Right atrium auricular region (tissue), 2 donors: ENCODE data around the gene FMN2. TPM values are rescaled to one million over a fixed set of nuclear protein-coding genes. Genes with fewer than 3 reads are reported as not detected.

Source experiments
- DNase-seq: peaks from one replicate; pipeline ENCODE4 v3.0.0-alpha.2; 2019; ENCODE audit warnings: low spot score
- H3K27ac ChIP-seq, 2 donors: fragments of 200-600 bp; sonication (generic); 1 replicate in 1 of 2; 2 replicates in 1 of 2; pipeline ENCODE4 v1.5.1; 2016 to 2019
- H3K27me3 ChIP-seq, 2 donors: fragments of 200-600 bp; sonication (generic); one replicate each; pipeline versions ENCODE4 v1.5.1 to v1.6.0; 2017 to 2019
- H3K36me3 ChIP-seq: fragments of 200-600 bp; sonication (generic); one replicate; pipeline ENCODE4 v1.5.1; 2016
- H3K4me1 ChIP-seq, 2 donors: fragments of 200-600 bp; sonication (generic); one replicate each; pipeline versions ENCODE4 v1.5.1 to v1.6.0; 2017 to 2019
- H3K4me3 ChIP-seq, 2 donors: fragments of 200-600 bp; sonication (generic); 1 replicate in 1 of 2; 2 replicates in 1 of 2; pipeline ENCODE4 v1.5.1; 2017 to 2019; ENCODE audit warnings: mild to moderate bottlenecking in 1 of 2, moderate library complexity in 1 of 2
- H3K9me3 ChIP-seq, 2 donors: fragments of 200-600 bp; sonication (generic); one replicate each; pipeline ENCODE4 v1.5.1; 2019
- CTCF ChIP-seq, 2 donors: fragments of 200-600 bp; sonication (generic); IDR thresholded peaks; one replicate each; pipeline ENCODE4 v1.5.1; 2019; ENCODE audit warnings: antibody characterized with exemption in 2 of 2
- total RNA-seq, 2 donors: library from RNA; depleted of rRNA; stranded (reverse); fragments of >200 nt; gene quantifications; one replicate each; pipeline ENCODE4 v1.1.0, GENCODE V29; 2016

The FMN2 gene
- total RNA-seq, 2 donors from 2014 or later = 0.15 TPM; not detected in 1

- no peak for TF ChIP-seq CTCF (IDR thresholded peaks at IDR 0.05)
- H3K4me1 ChIP-seq = no peaks in the 10 kb centered on the region
These were observed 294.6 kb downstream of the FMN2 start for GRCh38 chr1:240385985-240386978.

GRCh38 chr1:240387051-240387450 is 295.4 kb downstream of the FMN2 start:
- H3K9me3 ChIP-seq = peaks cover 0 to 11% of the 10 kb centered on the region in 2 donors
- TF ChIP-seq CTCF (IDR thresholded peaks at IDR 0.05) = no peak
- H3K27ac ChIP-seq = no peak overlapping the region
- H3K27me3 ChIP-seq = no peaks in the 10 kb centered on the region
- H3K4me3 ChIP-seq = no peak overlapping the region
- no peak for DNase-seq
- H3K4me1 ChIP-seq = no peaks in the 10 kb centered on the region
- H3K36me3 ChIP-seq = no peaks in the 10 kb centered on the region

More at GRCh38 chr1:240385985-240386978, 294.6 kb downstream of the FMN2 start:
- Histone ChIP-seq H3K4me3 (no peak overlapping the region), H3K27ac (no peak overlapping the region), H3K36me3 (no peaks in the 10 kb centered on the region), H3K9me3 (peaks cover 0 to 18% of the 10 kb centered on the region in 2 donors), H3K27me3 (no peaks in the 10 kb centered on the region)
- DNase-seq = no peak

GRCh38 chr1:240391660-240392260 is 300.1 kb downstream of the FMN2 start:
- no peaks in the 10 kb centered on the region for H3K4me1 ChIP-seq
- H3K9me3 ChIP-seq = no peaks in the 10 kb centered on the region
- no peaks in the 10 kb centered on the region for H3K36me3 ChIP-seq
- no peak for DNase-seq
- H3K4me3 ChIP-seq = no peak overlapping the region
- H3K27ac ChIP-seq = no peak overlapping the region
- H3K27me3 ChIP-seq = no peaks in the 10 kb centered on the region
- no peak for TF ChIP-seq CTCF (IDR thresholded peaks at IDR 0.05)

- H3K36me3 ChIP-seq = no peaks in the 10 kb centered on the region
- H3K4me3 ChIP-seq = no peak overlapping the region
- no peaks in the 10 kb centered on the region for H3K4me1 ChIP-seq
- no peaks in the 10 kb centered on the region for H3K9me3 ChIP-seq
- H3K27me3 ChIP-seq = no peaks in the 10 kb centered on the region
- no peak for TF ChIP-seq CTCF (IDR thresholded peaks at IDR 0.05)
- no peak overlapping the region for H3K27ac ChIP-seq
- no peak for DNase-seq
These were observed 302.7 kb downstream of the FMN2 start for GRCh38 chr1:240394353-240394752.

- TF ChIP-seq CTCF (IDR thresholded peaks at IDR 0.05) = no peak
- no peaks in the 10 kb centered on the region for H3K27me3 ChIP-seq
- no peaks in the 10 kb centered on the region for H3K36me3 ChIP-seq
- no peak overlapping the region for H3K27ac ChIP-seq
- no peak for DNase-seq
- H3K4me3 ChIP-seq = no peak overlapping the region
- H3K9me3 ChIP-seq = no peaks in the 10 kb centered on the region
- H3K4me1 ChIP-seq = no peaks in the 10 kb centered on the region
These were observed 303.7 kb downstream of the FMN2 start for GRCh38 chr1:240395336-240395735.
